Skeletal muscle satellite cell (primary cell): ENCODE data around the gene NAMPT.

ENCODE experiments used
- H3K27me3 ChIP-seq: 2 replicates; pipeline ENCODE4 v1.7.0; 2013; ENCODE audit warnings: low read length; ENCODE audit not compliant: control insufficient read depth, insufficient read depth
- H3K36me3 ChIP-seq: 2 replicates; pipeline ENCODE4 v1.7.0; 2013; ENCODE audit warnings: mild to moderate bottlenecking, control low read depth, low read length; ENCODE audit not compliant: insufficient read depth
- H3K4me1 ChIP-seq: 2 replicates; pipeline ENCODE4 v1.7.0; 2013; ENCODE audit warnings: low read length; ENCODE audit not compliant: control insufficient read depth, insufficient read depth
- H3K4me2 ChIP-seq: 2 replicates; pipeline ENCODE4 v1.7.0; 2013; ENCODE audit warnings: mild to moderate bottlenecking, low read length
- H3K4me3 ChIP-seq: 2 replicates; pipeline ENCODE4 v1.7.0; 2013; ENCODE audit warnings: low read length
- H3K9ac ChIP-seq: 2 replicates; pipeline ENCODE4 v1.7.0; 2013; ENCODE audit warnings: mild to moderate bottlenecking, low read depth, low read length, moderate library complexity
- H3K9me3 ChIP-seq: replicated peaks from 2 replicates; pipeline ENCODE4 v1.7.0; 2013; ENCODE audit warnings: mild to moderate bottlenecking, control low read depth, low read length

The NAMPT gene

GRCh38 chr7:106269254-106269961 is 15.4 kb downstream of the NAMPT start:
- no peak overlapping the region for H3K9ac ChIP-seq
- no peaks in the 10 kb centered on the region for H3K9me3 ChIP-seq
- H3K27me3 ChIP-seq = no peaks in the 10 kb centered on the region
- H3K4me1 ChIP-seq = no peaks in the 10 kb centered on the region
- no peak overlapping the region for H3K4me3 ChIP-seq
- H3K4me2 ChIP-seq = no peak overlapping the region
- H3K36me3 ChIP-seq = peaks cover 66% of the 10 kb centered on the region

- Histone ChIP-seq H3K4me2 (no peak overlapping the region), H3K36me3 (peaks cover 61% of the 10 kb centered on the region), H3K4me3 (no peak overlapping the region), H3K9me3 (no peaks in the 10 kb centered on the region), H3K4me1 (no peaks in the 10 kb centered on the region), H3K27me3 (no peaks in the 10 kb centered on the region), H3K9ac (no peak overlapping the region)
Measured at GRCh38 chr7:106265133-106265532, 19.6 kb downstream of the NAMPT start.

- peaks cover 64% of the 10 kb centered on the region for H3K36me3 ChIP-seq
- H3K9me3 ChIP-seq = no peaks in the 10 kb centered on the region
- no peaks in the 10 kb centered on the region for H3K4me1 ChIP-seq
- no peak overlapping the region for H3K9ac ChIP-seq
- no peaks in the 10 kb centered on the region for H3K27me3 ChIP-seq
- no peak overlapping the region for H3K4me2 ChIP-seq
- no peak overlapping the region for H3K4me3 ChIP-seq
Measured at GRCh38 chr7:106262221-106262881, 22.4 kb downstream of the NAMPT start.

GRCh38 chr7:106260136-106260561 is 24.6 kb downstream of the NAMPT start:
- H3K4me2 ChIP-seq = no peak overlapping the region
- no peaks in the 10 kb centered on the region for H3K27me3 ChIP-seq
- no peaks in the 10 kb centered on the region for H3K9me3 ChIP-seq
- peaks cover 46% of the 10 kb centered on the region for H3K36me3 ChIP-seq
- H3K9ac ChIP-seq = no peak overlapping the region
- no peak overlapping the region for H3K4me3 ChIP-seq
- no peaks in the 10 kb centered on the region for H3K4me1 ChIP-seq

GRCh38 chr7:106258789-106259188 is 26.0 kb downstream of the NAMPT start:
- peaks cover 34% of the 10 kb centered on the region for H3K36me3 ChIP-seq
- H3K9me3 ChIP-seq = no peaks in the 10 kb centered on the region
- no peaks in the 10 kb centered on the region for H3K27me3 ChIP-seq
- no peak overlapping the region for H3K4me2 ChIP-seq
- no peak overlapping the region for H3K4me3 ChIP-seq
- no peaks in the 10 kb centered on the region for H3K4me1 ChIP-seq
- no peak overlapping the region for H3K9ac ChIP-seq

GRCh38 chr7:106257752-106258151 is 27.0 kb downstream of the NAMPT start:
- no peaks in the 10 kb centered on the region for H3K9me3 ChIP-seq
- no peak overlapping the region for H3K4me3 ChIP-seq
- no peak overlapping the region for H3K4me2 ChIP-seq
- H3K4me1 ChIP-seq = no peaks in the 10 kb centered on the region
- no peak overlapping the region for H3K9ac ChIP-seq
- peaks cover 26% of the 10 kb centered on the region for H3K36me3 ChIP-seq
- H3K27me3 ChIP-seq = no peaks in the 10 kb centered on the region

GRCh38 chr7:106256144-106256543 is 28.6 kb downstream of the NAMPT start:
- peaks cover 24% of the 10 kb centered on the region for H3K36me3 ChIP-seq
- no peak overlapping the region for H3K9ac ChIP-seq
- H3K9me3 ChIP-seq = no peaks in the 10 kb centered on the region
- H3K4me3 ChIP-seq = no peak overlapping the region
- H3K4me2 ChIP-seq = no peak overlapping the region
- H3K4me1 ChIP-seq = no peaks in the 10 kb centered on the region
- H3K27me3 ChIP-seq = no peaks in the 10 kb centered on the region

- H3K4me3 ChIP-seq = no peak overlapping the region
Measured at GRCh38 chr7:106255246-106255645, 29.5 kb downstream of the NAMPT start.

GRCh38 chr7:106254525-106255116 is 30.2 kb downstream of the NAMPT start:
- no peak overlapping the region for H3K9ac ChIP-seq

More at GRCh38 chr7:106255246-106255645, 29.5 kb downstream of the NAMPT start:
- Histone ChIP-seq H3K9me3 (no peaks in the 10 kb centered on the region), H3K9ac (no peak overlapping the region), H3K27me3 (no peaks in the 10 kb centered on the region), H3K36me3 (peaks cover 25% of the 10 kb centered on the region), H3K4me1 (no peaks in the 10 kb centered on the region), H3K4me2 (no peak overlapping the region)

GRCh38 chr7:106252568-106252967 is 32.2 kb downstream of the NAMPT start:
- Histone ChIP-seq H3K36me3 (peaks cover 13% of the 10 kb centered on the region), H3K9ac (no peak overlapping the region), H3K4me3 (no peak overlapping the region), H3K9me3 (no peaks in the 10 kb centered on the region), H3K4me2 (no peak overlapping the region), H3K4me1 (no peaks in the 10 kb centered on the region), H3K27me3 (no peaks in the 10 kb centered on the region)

More at GRCh38 chr7:106254525-106255116, 30.2 kb downstream of the NAMPT start:
- Histone ChIP-seq H3K9me3 (no peaks in the 10 kb centered on the region), H3K36me3 (peaks cover 18% of the 10 kb centered on the region), H3K27me3 (no peaks in the 10 kb centered on the region), H3K4me3 (no peak overlapping the region), H3K4me1 (no peaks in the 10 kb centered on the region), H3K4me2 (no peak overlapping the region)

GRCh38 chr7:106249488-106249887 is 35.3 kb downstream of the NAMPT start:
- peaks cover 19% of the 10 kb centered on the region for H3K36me3 ChIP-seq
- H3K9me3 ChIP-seq = no peaks in the 10 kb centered on the region
- no peaks in the 10 kb centered on the region for H3K4me1 ChIP-seq
- no peaks in the 10 kb centered on the region for H3K27me3 ChIP-seq
- no peak overlapping the region for H3K4me2 ChIP-seq
- no peak overlapping the region for H3K9ac ChIP-seq
- H3K4me3 ChIP-seq = no peak overlapping the region
